Cardiac muscle cell (in vitro differentiated cells and primary cell): ENCODE data around the gene ZNF207. TPM values are rescaled to one million over a fixed set of nuclear protein-coding genes. Genes with fewer than 3 reads are reported as not detected.
"Not testable (repeated sequence)": the region's sequence is repeated elsewhere in the genome, so short reads cannot be mapped to it uniquely, and the experiment has no call there.

Experiments
- DNase-seq, 2 donors: peaks; one replicate each; pipeline versions ENCODE4 v3.0.0 to v3.0.0-alpha.2; 2010 to 2017; ENCODE audit warnings: low read depth in 1 of 2, low spot score in 1 of 2
- H3K27ac ChIP-seq: fragments of 200-600 bp; sonication (generic); 2 replicates; pipeline ENCODE4 v1.5.1; 2016
- H3K27me3 ChIP-seq: fragments of 200-600 bp; sonication (generic); 2 replicates; pipeline ENCODE4 v1.6.0; 2016; ENCODE audit warnings: control low read depth
- H3K36me3 ChIP-seq: fragments of 200-600 bp; sonication (generic); 2 replicates; pipeline ENCODE4 v1.5.1; 2016; ENCODE audit warnings: control low read depth
- H3K4me1 ChIP-seq: fragments of 200-600 bp; sonication (generic); 2 replicates; pipeline ENCODE4 v1.8.1; 2017; ENCODE audit warnings: low read depth, mild to moderate bottlenecking, mixed run types
- H3K4me3 ChIP-seq: fragments of 200-600 bp; sonication (generic); 2 replicates; pipeline ENCODE4 v1.5.1; 2016; ENCODE audit warnings: mild to moderate bottlenecking
- H3K9me3 ChIP-seq: fragments of 200-600 bp; sonication (generic); 2 replicates; pipeline ENCODE4 v1.5.1; 2017; ENCODE audit warnings: low read depth, mild to moderate bottlenecking, control low read depth
- polyA plus RNA-seq: library from polyadenylated mRNA; unstranded; fragments of >200 nt; fragmentation: Nextera tagmentation; extraction: Ambion mirVana; gene quantifications from 2 replicates; pipeline ENCODE4 v1.2.1, GENCODE V29; 2016
- total RNA-seq: library from RNA; depleted of rRNA; stranded (reverse); fragments of >200 nt; gene quantifications from 2 replicates; pipeline ENCODE4 v1.2.3, GENCODE V29; 2016
- TF ChIP-seq, protein P1 (sequence below): IDR thresholded peaks from 2 replicates; pipeline ENCODE4 v1.5.1; 2012; ENCODE audit warnings: low read depth, mild to moderate bottlenecking, low read length

The ZNF207 gene
- total and polyA plus RNA-seq, 2 experiments from 2014 or later, result 114 to 135 TPM

DNA sequence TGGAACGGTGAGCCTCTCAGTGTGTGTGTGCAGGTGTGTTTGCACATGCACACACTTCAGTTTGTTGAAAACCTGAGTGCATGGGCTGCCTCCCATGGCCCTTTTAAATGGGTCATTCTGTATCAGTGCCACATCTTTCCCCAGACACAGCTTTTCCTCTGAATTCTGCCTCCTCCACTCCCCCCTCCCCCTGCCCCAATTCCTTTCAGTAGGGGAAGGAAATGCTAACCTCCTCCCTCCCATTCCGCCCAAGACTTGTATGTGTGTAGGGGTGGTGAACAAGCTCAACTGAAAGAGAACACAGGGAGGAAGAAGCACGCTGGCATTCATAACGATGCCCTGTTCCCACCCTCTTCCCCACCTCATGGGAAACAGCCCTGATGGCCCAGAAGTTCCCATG, 42.3 kb upstream of the ZNF207 start:
- TF ChIP-seq, protein P1, sequence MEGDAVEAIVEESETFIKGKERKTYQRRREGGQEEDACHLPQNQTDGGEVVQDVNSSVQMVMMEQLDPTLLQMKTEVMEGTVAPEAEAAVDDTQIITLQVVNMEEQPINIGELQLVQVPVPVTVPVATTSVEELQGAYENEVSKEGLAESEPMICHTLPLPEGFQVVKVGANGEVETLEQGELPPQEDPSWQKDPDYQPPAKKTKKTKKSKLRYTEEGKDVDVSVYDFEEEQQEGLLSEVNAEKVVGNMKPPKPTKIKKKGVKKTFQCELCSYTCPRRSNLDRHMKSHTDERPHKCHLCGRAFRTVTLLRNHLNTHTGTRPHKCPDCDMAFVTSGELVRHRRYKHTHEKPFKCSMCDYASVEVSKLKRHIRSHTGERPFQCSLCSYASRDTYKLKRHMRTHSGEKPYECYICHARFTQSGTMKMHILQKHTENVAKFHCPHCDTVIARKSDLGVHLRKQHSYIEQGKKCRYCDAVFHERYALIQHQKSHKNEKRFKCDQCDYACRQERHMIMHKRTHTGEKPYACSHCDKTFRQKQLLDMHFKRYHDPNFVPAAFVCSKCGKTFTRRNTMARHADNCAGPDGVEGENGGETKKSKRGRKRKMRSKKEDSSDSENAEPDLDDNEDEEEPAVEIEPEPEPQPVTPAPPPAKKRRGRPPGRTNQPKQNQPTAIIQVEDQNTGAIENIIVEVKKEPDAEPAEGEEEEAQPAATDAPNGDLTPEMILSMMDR, result no peak
- Histone ChIP-seq H3K4me3 (no peak overlapping the region), H3K4me1 (peaks cover 6% of the 10 kb centered on the region), H3K36me3 (no peaks in the 10 kb centered on the region), H3K27ac (no peak overlapping the region), H3K27me3 (no peaks in the 10 kb centered on the region), H3K9me3 (no peaks in the 10 kb centered on the region)
- DNase-seq, result no peak

GRCh38 chr17:32311028-32311536, 38.9 kb upstream of the ZNF207 start:
- Histone ChIP-seq H3K27me3 (no peaks in the 10 kb centered on the region), H3K4me1 (no peaks in the 10 kb centered on the region), H3K4me3 (no peak overlapping the region), H3K36me3 (no peaks in the 10 kb centered on the region), H3K27ac (no peak overlapping the region), H3K9me3 (no peaks in the 10 kb centered on the region)
- DNase-seq, result peak in 1 of 2 donors; percentile 39
- TF ChIP-seq, protein P1, result no peak

DNA sequence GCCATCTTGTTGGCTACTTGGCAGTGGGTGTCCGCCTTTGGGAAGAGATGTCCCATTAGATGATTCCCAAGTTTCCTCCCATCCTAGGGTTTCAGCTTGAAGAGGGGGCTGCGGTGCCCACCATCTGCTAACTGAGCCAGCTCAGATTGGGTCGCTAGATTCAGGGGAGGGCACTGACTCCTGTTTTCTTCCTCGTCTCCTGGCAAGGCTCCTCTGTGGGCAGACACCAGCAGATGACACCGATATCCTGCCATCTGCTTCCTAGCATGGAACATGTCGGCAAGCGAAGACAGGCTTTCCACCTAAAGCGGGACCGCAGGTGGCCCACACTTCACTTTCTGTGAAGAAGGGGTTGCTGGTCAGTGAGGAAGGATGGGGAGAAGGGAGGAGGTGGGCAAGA, 35.3 kb upstream of the ZNF207 start:
- TF ChIP-seq, protein P1, result no peak
- H3K36me3 ChIP-seq, result no peaks in the 10 kb centered on the region

DNA sequence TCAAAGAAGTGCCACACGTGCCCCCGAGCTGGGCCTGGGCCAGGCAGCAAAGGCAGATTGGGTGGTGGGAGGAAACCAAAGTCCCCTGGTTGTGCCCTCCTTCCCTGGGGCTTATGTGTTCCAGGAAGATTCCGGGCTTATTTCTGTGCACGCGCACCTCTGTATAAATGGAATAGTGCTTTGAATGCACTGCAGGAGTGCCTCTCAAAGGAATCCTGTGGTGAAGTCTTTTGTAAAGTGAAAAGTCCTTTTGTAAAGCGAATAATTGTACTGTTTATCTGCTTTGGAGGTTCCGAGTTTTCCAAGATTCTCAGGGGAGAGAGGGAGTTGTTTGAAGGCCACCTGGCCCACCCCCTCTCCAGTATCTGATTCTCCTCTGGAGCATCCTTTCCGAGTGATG, 34.8 kb upstream of the ZNF207 start:
- no peaks in the 10 kb centered on the region for H3K36me3 ChIP-seq
- no peak overlapping the region for H3K4me3 ChIP-seq
- H3K27ac ChIP-seq, result no peak overlapping the region
- no peaks in the 10 kb centered on the region for H3K4me1 ChIP-seq
- TF ChIP-seq, protein P1, result no peak
- no peaks in the 10 kb centered on the region for H3K27me3 ChIP-seq
- no peak for DNase-seq
- no peaks in the 10 kb centered on the region for H3K9me3 ChIP-seq

More for the DNA sequence above, 35.3 kb upstream of the ZNF207 start:
- no peaks in the 10 kb centered on the region for H3K27me3 ChIP-seq
- no peak overlapping the region for H3K27ac ChIP-seq
- no peak overlapping the region for H3K4me3 ChIP-seq
- no peak for DNase-seq
- H3K4me1 ChIP-seq, result no peaks in the 10 kb centered on the region
- H3K9me3 ChIP-seq, result no peaks in the 10 kb centered on the region

- not testable (repeated sequence) for DNase-seq, H3K27me3 ChIP-seq, H3K36me3 ChIP-seq, H3K27ac ChIP-seq, H3K4me1 ChIP-seq, H3K4me3 ChIP-seq, H3K9me3 ChIP-seq
These were observed 33.3 kb upstream of the ZNF207 start for GRCh38 chr17:32316653-32317052.

- Histone ChIP-seq H3K27ac (no peak overlapping the region), H3K36me3 (no peaks in the 10 kb centered on the region)
These were observed 32.6 kb upstream of the ZNF207 start for GRCh38 chr17:32317353-32317752.

More at GRCh38 chr17:32317353-32317752, 32.6 kb upstream of the ZNF207 start:
- H3K9me3 ChIP-seq, result no peaks in the 10 kb centered on the region
- H3K4me1 ChIP-seq, result no peaks in the 10 kb centered on the region
- no peak overlapping the region for H3K4me3 ChIP-seq
- DNase-seq, result no peak
- H3K27me3 ChIP-seq, result no peaks in the 10 kb centered on the region
- TF ChIP-seq, protein P1, result no peak
